ENCODE results near the gene ACTN2.

- TF ChIP-seq CTCF (IDR thresholded peaks at IDR 0.05) (no peak), POLR2A (IDR thresholded peaks at IDR 0.05) (no peak)
Measured at GRCh38 chr1:236689713-236690569, 3.6 kb downstream of the ACTN2 start.
